ENCODE data around the gene FAM169A.
"Not testable (repeated sequence)": the region's sequence is repeated elsewhere in the genome, so short reads cannot be mapped to it uniquely, and the experiment has no call there.

The FAM169A gene

DNA sequence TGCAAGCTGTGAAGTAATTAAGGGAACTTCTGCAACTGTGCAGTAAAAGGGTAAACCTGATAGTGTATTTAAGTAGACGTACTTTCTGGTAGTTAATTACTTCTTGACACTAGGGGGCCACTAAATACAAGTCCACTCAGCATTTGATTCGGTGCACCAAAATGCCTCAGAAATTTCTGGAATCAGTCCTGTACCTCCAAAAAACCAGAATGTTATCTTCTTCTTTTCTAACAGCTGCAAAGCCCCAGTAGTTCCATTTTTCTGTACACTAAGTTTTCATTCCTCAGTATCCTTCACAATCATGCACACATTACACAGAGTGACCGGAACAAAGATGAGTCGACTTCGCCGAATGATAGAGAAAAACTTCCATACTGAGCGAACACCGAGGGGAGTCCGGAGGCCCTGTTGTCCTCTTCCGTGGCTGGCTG, 99.8 kb downstream of the FAM169A start:
- no peak for TF ChIP-seq Cebpa-rat (IDR thresholded peaks at IDR 0.05)
- Histone ChIP-seq H3K4me3 (peak overlapping the region; percentile 90), H3K9me3 (no peaks in the 10 kb centered on the region), H3K4me2 (peak overlapping the region; percentile 92), H4K20me1 (peaks cover 33% of the 10 kb centered on the region; the same call in 1 of the 2 replicates), H3K36me3 (peaks cover 47% of the 10 kb centered on the region), H3K27me3 (no peaks in the 10 kb centered on the region), H3K4me1 (peaks cover 26% of the 10 kb centered on the region), H3K9ac (peak overlapping the region; percentile 89), H3K27ac (peak overlapping the region; percentile 88)

DNA sequence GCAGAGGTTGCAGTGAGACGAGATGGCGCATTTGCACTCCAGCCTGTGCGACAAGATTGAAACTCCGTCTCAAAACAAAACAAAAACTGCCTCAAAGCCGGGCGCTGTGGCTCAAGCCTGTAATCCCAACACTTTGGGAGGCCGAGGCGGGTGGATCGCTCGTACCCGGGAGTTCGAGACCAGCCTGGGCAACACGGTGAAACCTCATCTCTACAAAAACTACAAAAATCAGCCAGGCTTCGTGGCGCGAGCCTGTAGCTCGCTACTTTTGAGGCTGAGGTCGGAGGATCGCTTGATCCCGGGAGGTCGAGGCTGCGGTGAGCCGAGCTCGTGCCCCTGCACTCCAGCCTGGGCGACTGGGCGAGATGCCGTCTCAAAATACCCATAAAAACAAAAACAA, 100.3 kb downstream of the FAM169A start:
- no peak for TF ChIP-seq Cebpa-rat (IDR thresholded peaks at IDR 0.05)
- Histone ChIP-seq H4K20me1 (peaks cover 38% of the 10 kb centered on the region; the same call in 1 of the 2 replicates), H3K4me2 (peak overlapping the region; percentile 92), H3K36me3 (peaks cover 47% of the 10 kb centered on the region), H3K9me3 (no peaks in the 10 kb centered on the region), H3K9ac (peak overlapping the region; percentile 89), H3K27ac (0 out of 2 replicates have a peak overlapping the region, but pooled peaks have one; percentile 88), H3K27me3 (no peaks in the 10 kb centered on the region), H3K4me1 (peaks cover 26% of the 10 kb centered on the region), H3K4me3 (peak overlapping the region; percentile 90)

DNA sequence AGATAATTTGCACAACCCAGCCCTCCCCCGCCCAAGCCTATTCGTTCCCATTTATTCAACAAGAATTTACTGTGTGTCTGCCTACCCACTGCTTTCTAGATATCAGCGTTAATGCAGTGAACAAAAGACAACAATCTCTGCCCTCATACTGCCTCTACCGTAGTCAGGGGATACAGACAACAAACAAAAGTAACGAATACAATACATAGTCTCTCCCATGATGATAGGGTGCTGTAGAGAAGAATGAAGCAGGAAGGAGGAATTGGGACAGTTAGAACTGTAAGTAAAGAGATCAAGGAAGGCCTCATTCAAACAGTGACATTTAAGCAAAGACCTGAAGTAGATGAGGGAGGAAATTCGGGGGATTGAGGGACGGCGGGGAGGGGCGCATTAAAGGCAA, 101.0 kb downstream of the FAM169A start:
- Histone ChIP-seq H3K4me3 (no peak overlapping the region; the same call in 1 of the 2 replicates), H3K27me3 (no peaks in the 10 kb centered on the region), H3K9ac (peak overlapping the region; percentile 89), H3K4me2 (peak overlapping the region; percentile 92), H4K20me1 (peaks cover 45% of the 10 kb centered on the region; the same call in 1 of the 2 replicates), H3K36me3 (peaks cover 45% of the 10 kb centered on the region), H3K9me3 (no peaks in the 10 kb centered on the region), H3K4me1 (peaks cover 26% of the 10 kb centered on the region), H3K27ac (no peak overlapping the region)
- TF ChIP-seq Cebpa-rat (IDR thresholded peaks at IDR 0.05), result no peak

DNA sequence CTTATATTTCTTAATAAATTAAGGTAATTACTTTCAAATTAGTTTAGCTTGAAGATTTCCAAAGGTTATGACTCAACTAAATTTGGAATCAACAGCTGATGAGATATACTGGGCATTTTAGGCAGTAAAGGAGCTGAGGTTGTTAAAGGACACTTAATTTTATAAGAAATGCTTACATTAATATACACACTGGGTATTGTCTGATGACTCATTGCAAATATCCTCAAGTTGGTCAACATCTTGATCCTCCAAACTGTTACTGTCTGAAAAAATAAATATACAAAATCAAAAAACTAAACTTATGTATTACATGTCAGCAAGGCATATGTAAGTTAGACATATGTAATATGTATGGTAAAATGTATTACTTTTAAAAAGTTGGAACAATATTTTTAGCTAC, 102.7 kb downstream of the FAM169A start:
- Histone ChIP-seq H3K36me3 (peaks cover 44% of the 10 kb centered on the region), H3K9me3 (no peaks in the 10 kb centered on the region), H3K9ac (no peak overlapping the region), H3K4me2 (no peak overlapping the region), H4K20me1 (peaks cover 47% of the 10 kb centered on the region; the same call in 1 of the 2 replicates), H3K27me3 (no peaks in the 10 kb centered on the region), H3K4me1 (peaks cover 25% of the 10 kb centered on the region), H3K4me3 (no peak overlapping the region), H3K27ac (no peak overlapping the region)
- TF ChIP-seq Cebpa-rat (IDR thresholded peaks at IDR 0.05), result no peak

DNA sequence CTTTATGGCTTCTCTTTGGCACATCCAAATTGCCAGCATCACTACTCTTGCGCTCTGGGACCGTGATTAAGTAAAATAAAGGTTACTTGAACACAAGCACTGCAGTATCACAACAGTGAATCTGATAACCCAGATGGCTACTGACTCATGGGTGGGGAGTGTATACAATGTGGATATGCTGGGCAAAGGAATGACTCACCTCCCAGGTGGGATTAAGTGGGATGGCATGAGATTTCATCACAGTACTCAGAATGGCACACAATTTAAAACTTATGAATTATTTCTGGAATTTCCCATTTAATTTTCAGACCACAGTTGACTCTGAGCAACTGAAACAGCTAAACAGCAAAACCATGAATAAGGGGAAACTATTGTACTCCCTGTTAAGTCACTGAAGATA, 103.6 kb downstream of the FAM169A start:
- Histone ChIP-seq H3K27me3 (no peaks in the 10 kb centered on the region), H3K4me2 (no peak overlapping the region), H3K4me1 (peaks cover 17% of the 10 kb centered on the region), H3K4me3 (no peak overlapping the region), H3K9ac (no peak overlapping the region), H4K20me1 (peaks cover 38% of the 10 kb centered on the region; the same call in 1 of the 2 replicates), H3K36me3 (peaks cover 53% of the 10 kb centered on the region), H3K27ac (no peak overlapping the region), H3K9me3 (no peaks in the 10 kb centered on the region)
- no peak for TF ChIP-seq Cebpa-rat (IDR thresholded peaks at IDR 0.05)

DNA sequence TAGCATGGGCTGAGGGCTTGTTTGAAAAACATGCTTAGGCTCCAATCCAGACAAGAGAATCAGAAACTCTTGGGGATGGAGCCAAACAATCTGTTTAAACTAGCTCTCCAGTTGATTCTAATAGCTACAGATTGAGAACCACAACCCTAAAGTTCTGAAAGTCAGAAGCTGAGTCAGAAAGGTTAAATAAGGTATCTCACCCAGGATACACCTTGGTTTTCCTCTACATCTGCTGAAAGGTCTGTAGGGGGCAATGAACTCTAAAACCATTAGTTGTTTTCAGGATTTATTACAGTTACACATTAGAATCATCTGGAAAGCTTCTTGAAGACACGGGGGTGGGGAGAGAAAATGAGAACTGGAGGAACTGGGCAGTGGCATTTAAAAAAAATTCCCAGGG, 104.9 kb downstream of the FAM169A start:
- no peak for TF ChIP-seq Cebpa-rat (IDR thresholded peaks at IDR 0.05)
- Histone ChIP-seq H3K27ac (no peak overlapping the region), H3K9me3 (peaks cover 5% of the 10 kb centered on the region), H3K36me3 (peaks cover 67% of the 10 kb centered on the region), H3K9ac (no peak overlapping the region), H3K4me1 (peaks cover 17% of the 10 kb centered on the region), H3K27me3 (no peaks in the 10 kb centered on the region), H3K4me2 (no peak overlapping the region), H4K20me1 (peaks cover 36% of the 10 kb centered on the region; the same call in 1 of the 2 replicates), H3K4me3 (no peak overlapping the region)

DNA sequence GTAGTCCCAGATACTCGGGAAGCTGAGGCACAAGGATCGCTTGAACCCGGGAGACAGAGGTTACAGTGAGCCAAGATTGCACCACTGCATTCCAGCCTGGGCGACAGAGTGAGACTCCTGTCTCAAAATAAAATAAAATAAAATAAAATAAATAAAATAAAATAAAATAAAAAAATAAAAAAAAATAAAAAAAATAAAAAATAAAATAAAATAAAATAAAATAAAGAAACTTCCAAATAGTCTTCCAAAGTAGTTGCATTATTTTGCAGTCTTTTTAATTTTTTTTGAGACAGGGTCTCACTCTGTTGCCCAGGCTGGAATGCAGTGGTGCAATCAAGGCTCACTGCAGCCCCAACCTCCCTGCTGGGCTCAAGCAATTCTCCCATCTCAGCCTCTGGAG, 117.4 kb downstream of the FAM169A start:
- not testable (repeated sequence) for H3K9me3 ChIP-seq
- peaks cover 79% of the 10 kb centered on the region for H3K36me3 ChIP-seq

DNA sequence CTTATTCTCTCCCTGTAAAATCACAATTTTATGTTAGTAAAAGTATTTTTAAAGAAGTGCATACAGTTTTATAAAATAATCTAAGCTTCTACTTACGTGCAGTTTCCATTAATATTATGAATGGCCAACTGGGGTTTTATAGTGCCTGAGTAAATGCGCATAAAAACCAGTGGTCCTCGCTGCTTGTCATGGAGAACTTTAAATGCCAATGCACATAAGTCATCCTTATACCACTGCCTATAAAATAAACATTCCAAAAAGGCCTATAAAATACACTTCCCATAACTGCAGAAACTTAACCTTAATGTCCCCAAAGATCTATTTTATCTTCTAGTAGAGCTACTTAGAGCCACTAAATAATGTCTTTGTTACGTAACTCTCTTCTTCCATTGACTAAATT, 127.8 kb downstream of the FAM169A start:
- Histone ChIP-seq H3K4me3 (no peak overlapping the region), H3K4me1 (no peaks in the 10 kb centered on the region), H3K9ac (no peak overlapping the region), H3K4me2 (no peak overlapping the region), H3K9me3 (no peaks in the 10 kb centered on the region), H3K27ac (no peak overlapping the region), H3K36me3 (peaks cover 68% of the 10 kb centered on the region), H3K27me3 (no peaks in the 10 kb centered on the region), H4K20me1 (no peaks in the 10 kb centered on the region)
- TF ChIP-seq Cebpa-rat (IDR thresholded peaks at IDR 0.05), result no peak

More for the DNA sequence above, 117.4 kb downstream of the FAM169A start:
- not testable (repeated sequence) for H3K27me3 ChIP-seq, H3K4me2 ChIP-seq, H3K9ac ChIP-seq, H4K20me1 ChIP-seq, H3K4me1 ChIP-seq, H3K4me3 ChIP-seq, H3K27ac ChIP-seq

DNA sequence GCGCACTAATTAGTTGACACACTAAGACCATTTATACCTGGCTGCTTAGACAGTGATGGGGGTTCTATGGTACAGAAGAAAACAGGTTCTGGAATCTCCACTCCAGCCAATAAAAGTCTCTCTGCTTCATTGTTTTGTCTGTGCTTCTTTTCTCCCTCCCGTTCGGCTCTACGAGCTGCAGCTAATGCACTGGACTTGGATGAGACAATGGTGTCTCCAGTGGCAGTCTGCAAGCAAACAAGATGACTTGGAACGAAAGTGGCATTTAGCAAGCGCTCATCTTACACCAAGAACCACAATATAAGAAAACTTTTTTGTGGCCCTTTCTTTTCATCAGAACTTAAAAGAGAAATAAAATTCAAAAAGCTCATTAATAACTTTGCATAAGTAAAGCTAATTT, 129.4 kb downstream of the FAM169A start:
- H3K4me1 ChIP-seq, result no peaks in the 10 kb centered on the region
- peaks cover 75% of the 10 kb centered on the region for H3K36me3 ChIP-seq
- no peaks in the 10 kb centered on the region for H4K20me1 ChIP-seq
- no peak overlapping the region for H3K4me3 ChIP-seq
- no peak overlapping the region for H3K27ac ChIP-seq
- no peaks in the 10 kb centered on the region for H3K27me3 ChIP-seq
- H3K4me2 ChIP-seq, result no peak overlapping the region
- no peak for TF ChIP-seq Cebpa-rat (IDR thresholded peaks at IDR 0.05)
- no peak overlapping the region for H3K9ac ChIP-seq
- H3K9me3 ChIP-seq, result no peaks in the 10 kb centered on the region
